A549 (cell line): ENCODE data around the gene CRYZL1.

Experiments
- JUNB ChIP-seq: fragments of >200 bp; sonication (Bioruptor Twin); formaldehyde crosslinking; IDR thresholded peaks from 2 replicates; pipeline ENCODE4 v1.6.1; 2016
- POLR2AphosphoS2 ChIP-seq: conservative IDR thresholded peaks from 2 replicates; pipeline ENCODE4 v1.6.1; 2012; ENCODE audit warnings: low read length, improper control_type of control experiment, inconsistent platforms
- REST ChIP-seq: fragments of 200-600 bp; sonication (generic); IDR thresholded peaks from 2 replicates; pipeline ENCODE4 v1.6.1; 2016; ENCODE audit warnings: antibody characterized with exemption, mild to moderate bottlenecking, moderate library complexity

DNA sequence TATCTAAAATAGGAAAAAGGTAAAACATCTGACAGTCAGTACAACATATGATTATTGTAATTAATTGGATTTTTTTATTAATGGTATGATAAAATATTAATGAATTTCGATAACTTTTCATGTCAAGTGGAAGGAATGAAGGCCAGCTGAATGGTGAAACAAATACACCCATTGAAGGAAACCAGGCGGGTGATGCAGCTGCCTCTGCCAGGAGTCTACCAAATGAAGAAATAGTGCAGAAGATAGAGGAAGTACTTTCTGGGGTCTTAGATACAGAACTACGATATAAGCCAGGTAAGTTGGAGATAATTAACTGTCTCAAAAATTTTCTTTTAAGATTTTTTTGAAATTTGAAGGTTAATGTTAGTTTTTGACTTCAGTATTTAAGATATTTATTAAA lies 95.5 kb downstream of the CRYZL1 start:
- TF ChIP-seq REST: no peak
- no peak for TF ChIP-seq JUNB
- TF ChIP-seq POLR2AphosphoS2: no peak
